NOMO-1 (cell line): Measurements from ENCODE around the gene POLR1G.

Source experiments
- DNase-seq, 2 experiments: peaks; one replicate each; lab custom pipeline; 2025; ENCODE audit not compliant: unreplicated experiment in 2 of 2; lab: John Stamatoyannopoulos, UW

Gene POLR1G

DNA sequence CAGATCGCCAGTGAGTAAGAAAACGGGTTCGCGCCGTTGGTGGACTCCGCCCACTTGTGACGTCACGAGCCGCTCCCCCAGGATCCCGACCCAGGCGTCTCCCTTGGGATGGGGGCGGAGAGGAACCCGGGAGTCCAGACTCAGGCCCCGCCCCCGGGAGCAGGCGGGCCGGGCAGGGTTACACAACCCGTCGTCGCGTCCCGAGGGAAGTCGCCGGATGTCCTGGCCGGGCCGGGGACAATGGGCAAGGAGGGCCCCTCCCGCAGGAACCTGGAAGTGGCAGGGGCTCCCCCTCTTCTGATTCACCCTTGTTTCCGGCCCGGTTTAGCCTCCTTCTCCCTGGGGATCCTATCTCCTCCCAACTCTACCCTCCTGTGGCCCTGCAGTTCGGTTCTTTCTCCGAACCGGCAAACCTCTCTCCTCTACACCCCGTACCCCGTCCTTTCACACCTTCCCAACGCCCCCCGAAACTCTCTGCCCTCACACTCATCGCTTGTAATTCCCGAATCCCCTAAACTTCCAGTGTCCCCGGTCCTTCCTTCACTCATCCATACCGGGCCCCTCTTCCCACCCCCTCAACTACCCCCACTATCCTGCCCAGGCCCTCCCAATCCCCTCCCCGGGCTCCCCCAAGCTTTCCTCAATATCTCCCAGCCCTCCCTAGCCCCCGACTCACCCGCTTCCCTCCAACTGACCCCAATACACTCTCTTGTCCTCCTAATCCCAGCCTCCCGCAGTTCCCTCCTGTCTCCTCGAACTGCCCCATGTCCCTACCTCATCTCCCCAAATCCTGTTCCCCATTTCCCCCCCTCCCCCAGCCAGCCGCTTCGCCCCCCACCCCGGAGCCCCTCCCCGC is 37.2 kb downstream of the POLR1G start:
- DNase-seq = peak in 1 of 2 experiments; percentile 18

GRCh38 chr19:45444318-45445041 is 38.0 kb downstream of the POLR1G start:
- peak; percentile 59 to 84 for DNase-seq

DNA sequence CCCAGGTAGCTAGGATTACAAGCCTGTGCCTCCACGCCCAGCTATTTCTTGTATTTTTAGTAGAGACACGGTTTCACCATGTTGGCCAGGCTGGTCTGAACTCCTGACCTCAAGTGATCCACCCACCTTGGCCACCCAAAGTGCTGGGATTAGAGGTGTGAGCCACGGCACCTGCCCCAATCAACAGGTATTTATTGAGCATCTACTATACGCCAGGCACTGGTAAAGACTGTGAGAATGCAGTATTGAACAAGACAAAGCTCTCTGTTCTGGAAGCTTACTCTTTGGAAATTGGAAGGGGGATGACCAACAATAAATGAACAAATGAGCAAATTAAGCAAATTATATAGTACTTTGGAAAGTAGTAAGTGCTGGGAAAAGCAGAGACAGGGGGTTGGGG is 38.7 kb downstream of the POLR1G start:
- no peak for DNase-seq

GRCh38 chr19:45446295-45446694 is 39.9 kb downstream of the POLR1G start:
- peak; percentile 24 to 45 for DNase-seq

- no peak for DNase-seq
Observed at GRCh38 chr19:45446944-45447343, 40.5 kb downstream of the POLR1G start.

GRCh38 chr19:45448425-45448756 is 41.9 kb downstream of the POLR1G start:
- no peak for DNase-seq

DNA sequence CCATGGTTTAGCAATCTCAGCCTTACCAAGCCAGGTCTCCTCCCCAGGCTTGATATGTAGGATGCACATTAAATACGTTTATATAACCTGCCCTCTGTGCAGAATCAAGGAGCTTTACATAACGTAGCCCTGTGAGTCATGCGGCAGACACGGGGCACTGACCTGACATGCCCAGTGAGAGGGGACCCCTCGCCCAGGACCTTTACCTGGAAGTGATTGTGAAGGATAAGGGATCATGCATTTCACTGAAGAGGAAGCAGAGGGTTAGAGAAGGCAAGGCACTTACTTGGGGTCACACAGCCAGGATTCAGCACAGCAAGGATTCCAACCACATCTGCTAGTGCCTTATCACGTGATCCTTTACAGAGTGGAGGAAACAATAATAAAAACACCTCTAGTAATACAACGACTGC is 42.4 kb downstream of the POLR1G start:
- no peak for DNase-seq

DNA sequence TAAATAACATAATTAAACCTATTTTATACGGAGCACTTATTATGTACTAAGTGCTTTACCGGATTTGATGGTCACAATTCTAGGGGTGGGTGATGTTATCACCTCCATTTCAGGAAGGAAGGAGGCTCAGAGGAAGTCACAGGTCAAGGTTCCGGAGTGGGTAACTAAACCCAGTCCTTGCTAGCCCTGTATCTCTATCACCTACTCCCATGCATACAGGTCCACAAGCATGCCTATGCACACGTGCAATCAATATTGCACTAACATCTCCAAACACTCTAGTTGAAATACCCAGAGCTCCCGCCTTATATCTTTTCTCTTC is 43.5 kb downstream of the POLR1G start:
- DNase-seq = no peak

DNA sequence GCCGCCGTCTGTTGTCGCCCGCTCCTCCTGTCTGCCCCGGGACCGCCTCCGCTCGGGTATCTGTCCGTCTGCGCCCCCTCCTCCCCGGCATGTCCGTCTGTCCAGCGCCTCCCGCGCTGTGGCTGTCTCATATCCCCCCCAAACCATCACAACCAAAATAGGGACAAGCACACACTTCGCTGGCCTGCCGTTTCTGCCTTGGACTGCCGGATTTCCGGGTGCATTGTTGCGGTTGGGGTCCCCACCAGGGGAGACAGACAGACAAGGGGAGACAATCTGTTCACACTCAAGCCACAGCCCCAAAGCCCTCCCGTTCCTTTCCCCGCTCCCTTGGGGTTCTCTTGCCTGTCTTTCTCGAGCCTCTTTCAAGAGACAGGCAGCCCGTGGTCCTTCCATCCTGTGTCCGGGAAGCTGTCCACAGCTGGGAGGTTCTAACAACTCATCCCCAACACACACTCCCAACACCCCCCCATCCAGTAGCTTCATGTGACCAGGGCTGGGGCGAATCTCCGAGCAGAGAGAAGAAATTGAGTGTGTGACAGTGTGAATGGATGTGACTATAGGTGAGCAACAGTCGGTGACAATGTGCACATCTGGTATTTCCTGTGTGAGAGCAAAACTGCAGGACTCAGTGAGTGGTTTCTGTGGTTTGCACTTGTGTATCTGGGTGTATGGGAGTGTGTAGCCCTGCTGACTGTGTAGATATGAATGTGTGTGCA is 44.8 kb downstream of the POLR1G start:
- DNase-seq = no peak

DNA sequence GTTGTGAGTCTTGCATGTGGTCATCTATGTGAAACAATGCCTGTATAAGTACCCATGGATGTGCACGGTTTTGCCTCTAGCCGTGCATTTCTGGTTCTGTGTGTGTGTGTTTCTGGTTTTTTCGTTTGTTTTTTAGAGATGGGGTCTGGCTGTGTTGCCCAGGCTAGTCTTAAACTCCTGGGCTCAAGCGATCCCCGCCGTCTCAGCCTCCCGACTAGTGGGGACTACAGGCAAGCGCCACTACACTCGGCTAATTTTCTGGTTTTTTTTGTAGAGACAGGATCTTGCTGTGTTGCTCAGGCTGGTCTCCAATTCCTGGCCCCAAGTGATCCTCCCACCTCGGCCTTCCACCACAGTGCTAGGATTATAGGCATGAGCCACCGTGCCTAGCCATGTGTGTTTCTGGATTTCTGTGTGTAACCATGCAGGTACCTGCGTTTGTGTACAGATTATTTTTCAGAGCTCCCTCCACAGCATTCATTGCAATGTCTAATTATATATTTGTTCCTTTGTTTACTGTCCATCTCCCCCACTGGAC is 45.5 kb downstream of the POLR1G start:
- DNase-seq = no peak

GRCh38 chr19:45455707-45456499 is 49.5 kb downstream of the POLR1G start:
- peak; percentile 75 to 96 for DNase-seq

- DNase-seq = no peak
Observed at GRCh38 chr19:45456500-45456815, 50.0 kb downstream of the POLR1G start.

DNA sequence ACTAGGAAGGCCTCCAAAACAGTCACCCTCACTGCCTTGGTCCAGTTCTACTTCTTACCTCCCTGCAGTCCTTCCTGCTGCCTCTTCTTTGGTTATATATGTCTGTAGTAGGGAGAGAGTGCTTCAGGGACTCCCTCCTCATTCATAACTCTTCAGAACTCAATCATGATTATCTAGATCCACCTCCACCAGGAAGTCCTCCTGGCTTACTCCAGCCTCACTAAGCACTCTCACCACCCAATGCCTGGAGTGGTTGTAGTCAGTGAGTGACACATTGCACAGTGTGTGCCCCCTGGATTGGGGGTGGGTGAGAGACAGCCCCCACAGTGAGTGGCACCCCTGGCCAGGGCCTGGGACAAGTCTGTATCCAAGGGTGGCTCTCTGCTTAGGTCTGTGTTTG is 51.3 kb downstream of the POLR1G start:
- DNase-seq = no peak
